Prostate gland (tissue), 2 donors: ENCODE results near the gene TSPAN33. TPM values are rescaled to one million over a fixed set of nuclear protein-coding genes. Genes with fewer than 3 reads are reported as not detected.

Experiments used
- DNase-seq: peaks from one replicate; pipeline ENCODE4 v3.0.0-alpha.2; 2019; ENCODE audit warnings: low spot score
- H3K27ac ChIP-seq, 2 donors: fragments of 200-600 bp; sonication (generic); 2 replicates each; pipeline ENCODE4 v1.5.1; 2017 to 2019
- H3K27me3 ChIP-seq: fragments of 200-600 bp; sonication (generic); replicated peaks from 2 replicates; pipeline ENCODE4 v1.5.1; 2019; ENCODE audit not compliant: insufficient read depth
- H3K36me3 ChIP-seq, 2 donors: fragments of 200-600 bp; sonication (generic); 1 replicate in 1 of 2; 2 replicates in 1 of 2; pipeline versions ENCODE4 v1.5.1 to v1.8.1; 2017 to 2019
- H3K4me1 ChIP-seq: fragments of 200-600 bp; sonication (generic); replicated peaks from 2 replicates; pipeline ENCODE4 v1.5.1; 2019
- H3K4me3 ChIP-seq, 2 donors: fragments of 200-600 bp; sonication (generic); 2 replicates each; pipeline ENCODE4 v1.5.1; 2017 to 2019
- H3K9me3 ChIP-seq: fragments of 200-600 bp; sonication (generic); 2 replicates; pipeline ENCODE4 v1.5.1; 2017
- POLR2A ChIP-seq: fragments of 450-650 bp; IDR thresholded peaks from one replicate; pipeline ENCODE4 v1.6.1; 2016; ENCODE audit warnings: antibody characterized with exemption, mild to moderate bottlenecking
- POLR2AphosphoS5 ChIP-seq: sonication (generic); formaldehyde crosslinking; IDR thresholded peaks from one replicate; pipeline ENCODE4 v1.6.1; 2017; ENCODE audit warnings: antibody characterized with exemption
- WGBS: methylation state at CpG from one replicate; pipeline ENCODE4 v1.1.5; 2018; 5-methylcytosine and 5-hydroxymethylcytosine counted together
- intact Hi-C: fragments of 100-400 bp; cut with DNase I; formaldehyde crosslinking; loops from one replicate; pipeline ENCODE4 v1.14.2; 2022
- total RNA-seq, 2 donors: library from RNA; depleted of rRNA; stranded (reverse); fragments of >200 nt; gene quantifications; one replicate each; pipeline ENCODE4 v1.1.0, GENCODE V29; 2016
- TF ChIP-seq, protein P1 (sequence below), 4 experiments: fragments of 200-600 bp in 2 of 4; fragments of 450-650 bp in 2 of 4; sonication (generic) in 2 of 4; IDR thresholded peaks; 1 replicate in 3 of 4; 2 replicates in 1 of 4; pipeline ENCODE4 v1.5.1; 2016 to 2019; ENCODE audit warnings: antibody characterized with exemption in 4 of 4, mild to moderate bottlenecking in 2 of 4, moderate library complexity in 2 of 4

Gene TSPAN33
- total RNA-seq, 2 donors from 2014 or later: 8.4 to 47.7 TPM

DNA sequence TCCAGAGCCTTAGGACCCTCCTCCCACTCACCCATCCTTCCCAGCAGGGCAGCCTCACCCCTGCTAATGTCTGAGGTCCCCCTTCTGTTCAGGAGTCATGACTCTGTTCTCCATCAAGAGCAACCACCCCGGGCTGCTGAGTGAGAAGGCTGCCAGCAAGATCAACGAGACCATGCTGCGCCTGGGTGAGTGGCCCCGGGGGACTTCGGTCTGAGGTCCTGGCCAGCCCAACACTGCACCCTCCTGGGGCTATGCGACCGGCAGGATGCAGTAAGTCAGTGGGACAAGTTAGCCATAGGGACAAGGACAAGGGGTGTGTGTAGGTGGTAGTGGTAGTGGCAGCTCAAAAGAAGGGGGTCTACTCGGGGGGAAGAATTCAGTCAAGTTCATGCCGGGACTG lies 64.2 kb downstream of the TSPAN33 start:
- Histone ChIP-seq H3K27me3 (no peaks in the 10 kb centered on the region), H3K4me3 (no peak overlapping the region), H3K36me3 (no peaks in the 10 kb centered on the region), H3K27ac (no peak overlapping the region), H3K9me3 (no peaks in the 10 kb centered on the region), H3K4me1 (no peaks in the 10 kb centered on the region)
- DNase-seq: no peak
- TF ChIP-seq POLR2A: no peak
- TF ChIP-seq POLR2AphosphoS5: no peak
- TF ChIP-seq, protein P1, sequence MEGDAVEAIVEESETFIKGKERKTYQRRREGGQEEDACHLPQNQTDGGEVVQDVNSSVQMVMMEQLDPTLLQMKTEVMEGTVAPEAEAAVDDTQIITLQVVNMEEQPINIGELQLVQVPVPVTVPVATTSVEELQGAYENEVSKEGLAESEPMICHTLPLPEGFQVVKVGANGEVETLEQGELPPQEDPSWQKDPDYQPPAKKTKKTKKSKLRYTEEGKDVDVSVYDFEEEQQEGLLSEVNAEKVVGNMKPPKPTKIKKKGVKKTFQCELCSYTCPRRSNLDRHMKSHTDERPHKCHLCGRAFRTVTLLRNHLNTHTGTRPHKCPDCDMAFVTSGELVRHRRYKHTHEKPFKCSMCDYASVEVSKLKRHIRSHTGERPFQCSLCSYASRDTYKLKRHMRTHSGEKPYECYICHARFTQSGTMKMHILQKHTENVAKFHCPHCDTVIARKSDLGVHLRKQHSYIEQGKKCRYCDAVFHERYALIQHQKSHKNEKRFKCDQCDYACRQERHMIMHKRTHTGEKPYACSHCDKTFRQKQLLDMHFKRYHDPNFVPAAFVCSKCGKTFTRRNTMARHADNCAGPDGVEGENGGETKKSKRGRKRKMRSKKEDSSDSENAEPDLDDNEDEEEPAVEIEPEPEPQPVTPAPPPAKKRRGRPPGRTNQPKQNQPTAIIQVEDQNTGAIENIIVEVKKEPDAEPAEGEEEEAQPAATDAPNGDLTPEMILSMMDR (IDR thresholded peaks at IDR 0.05): no peak
- WGBS: 69% methylated on average over 9 of the region's 9 CpGs
- intact Hi-C loops: no loop called here

DNA sequence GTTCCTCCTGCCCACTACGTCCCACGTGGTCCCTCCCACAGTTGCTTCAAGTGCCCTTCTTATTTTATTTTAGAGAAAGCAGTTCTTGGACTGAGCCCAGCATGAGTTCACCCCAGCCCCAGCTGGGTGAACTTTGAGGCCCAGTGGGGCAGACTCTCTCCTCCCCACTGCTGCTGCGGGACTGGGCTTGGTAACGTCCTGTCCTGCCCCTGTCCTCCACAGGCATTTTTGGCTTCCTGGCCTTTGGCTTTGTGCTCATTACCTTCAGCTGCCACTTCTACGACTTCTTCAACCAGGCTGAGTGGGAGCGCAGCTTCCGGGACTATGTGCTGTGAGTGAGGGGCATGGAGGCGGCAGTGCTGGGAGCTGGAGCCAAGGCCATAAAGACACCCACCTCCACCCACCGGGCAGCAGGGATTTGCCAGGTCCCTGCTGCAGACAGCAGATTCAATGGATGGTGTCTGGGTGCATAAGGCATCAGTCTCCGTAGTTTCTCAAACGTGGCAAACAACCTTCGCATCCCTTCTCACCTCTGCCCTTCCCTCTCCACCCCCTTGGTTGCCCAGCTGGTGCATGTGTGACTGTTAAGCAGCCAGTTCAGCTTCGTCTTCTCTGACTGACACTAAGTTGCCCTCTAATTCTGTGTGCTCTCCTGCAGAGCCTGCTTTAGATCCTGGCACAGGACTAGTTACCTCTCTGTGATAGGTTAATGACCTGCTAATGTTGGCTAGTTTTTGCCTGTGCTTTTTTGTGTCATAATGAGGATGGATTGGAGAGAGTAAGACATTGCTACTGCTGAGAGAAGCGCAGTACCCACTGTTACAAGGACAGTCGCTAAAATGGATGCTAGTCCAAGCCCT lies 64.8 kb downstream of the TSPAN33 start:
- 77% methylated on average over 15 of the region's 15 CpGs for WGBS
- no peaks in the 10 kb centered on the region for H3K4me1 ChIP-seq
- no peak overlapping the region for H3K4me3 ChIP-seq
- DNase-seq: no peak
- TF ChIP-seq, protein P1 (IDR thresholded peaks at IDR 0.05): no peak
- TF ChIP-seq POLR2AphosphoS5 (no peak), POLR2A (no peak)
- H3K27me3 ChIP-seq: no peaks in the 10 kb centered on the region
- H3K9me3 ChIP-seq: no peaks in the 10 kb centered on the region
- intact Hi-C loops: no loop called here
- H3K36me3 ChIP-seq: no peaks in the 10 kb centered on the region
- no peak overlapping the region for H3K27ac ChIP-seq

DNA sequence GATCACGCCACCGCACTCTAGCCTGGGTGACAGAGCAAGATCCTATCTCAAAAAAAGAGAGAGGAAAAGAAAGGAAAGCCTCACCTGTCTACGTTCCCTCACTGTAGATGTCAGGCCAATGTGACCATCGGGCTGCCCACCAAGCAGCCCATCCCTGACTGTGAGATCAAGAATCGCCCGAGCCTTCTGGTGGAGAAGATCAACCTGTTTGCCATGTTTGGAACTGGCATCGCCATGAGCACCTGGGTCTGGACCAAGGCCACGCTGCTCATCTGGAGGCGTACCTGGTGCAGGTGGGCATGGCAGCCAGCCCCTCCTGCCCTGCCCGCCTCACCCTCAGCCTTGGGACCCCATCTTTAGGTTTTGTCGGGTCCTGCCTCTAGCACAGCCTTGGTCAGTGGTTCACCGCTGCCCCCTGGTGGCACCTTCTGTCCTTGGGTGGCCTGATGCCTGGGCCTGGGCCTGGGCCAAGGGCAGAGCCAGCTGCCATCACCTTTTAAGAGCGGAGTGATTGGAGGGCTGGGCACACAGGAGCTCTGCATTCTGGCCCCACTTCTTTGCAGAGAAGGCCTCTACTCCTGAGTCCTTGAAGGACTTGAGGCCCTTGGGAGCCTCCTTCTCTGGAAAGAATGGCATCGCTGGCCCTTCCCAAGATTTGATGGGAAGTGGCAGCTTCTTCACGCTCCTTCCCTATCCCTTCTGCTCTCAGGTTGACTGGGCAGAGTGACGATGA lies 65.9 kb downstream of the TSPAN33 start:
- TF ChIP-seq POLR2AphosphoS5: peak; percentile 52
- no peak for TF ChIP-seq POLR2A
- TF ChIP-seq, protein P1 (IDR thresholded peaks at IDR 0.05): peak; percentile 52 to 94 (median 82)
- no peak overlapping the region for H3K27ac ChIP-seq
- H3K4me1 ChIP-seq: no peaks in the 10 kb centered on the region
- H3K27me3 ChIP-seq: no peaks in the 10 kb centered on the region
- intact Hi-C loops: loop anchor here (2.0 kb wide), 1 partner anchor 48 kb away; no protein-coding TSS in a partner anchor
- peak; percentile 65 for DNase-seq
- H3K9me3 ChIP-seq: no peaks in the 10 kb centered on the region
- H3K36me3 ChIP-seq: no peaks in the 10 kb centered on the region
- H3K4me3 ChIP-seq: no peak overlapping the region
- WGBS: 54% methylated on average over 16 of the region's 16 CpGs

DNA sequence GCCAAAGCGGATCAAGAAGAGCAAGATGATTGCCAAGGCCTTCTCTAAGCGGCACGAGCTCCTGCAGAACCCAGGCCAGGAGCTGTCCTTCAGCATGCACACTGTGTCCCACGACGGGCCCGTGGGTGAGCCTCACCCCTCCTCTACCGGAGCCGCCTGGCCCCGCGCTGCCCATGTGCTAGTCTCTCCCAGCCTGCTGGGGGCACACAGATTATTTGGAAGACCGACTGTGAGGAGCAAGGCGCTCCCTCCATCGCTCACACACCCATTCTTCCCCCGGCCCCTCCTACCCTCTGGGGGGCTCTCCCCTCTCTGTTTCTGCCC lies 66.4 kb downstream of the TSPAN33 start:
- no peaks in the 10 kb centered on the region for H3K27me3 ChIP-seq
- intact Hi-C loops: loop anchor here (2.0 kb wide), 1 partner anchor 48 kb away; no protein-coding TSS in a partner anchor
- H3K4me1 ChIP-seq: no peaks in the 10 kb centered on the region
- H3K36me3 ChIP-seq: no peaks in the 10 kb centered on the region
- H3K27ac ChIP-seq: no peak overlapping the region
- no peaks in the 10 kb centered on the region for H3K9me3 ChIP-seq
- DNase-seq: no peak
- WGBS: 77% methylated on average over 14 of the region's 14 CpGs
- TF ChIP-seq, protein P1 (IDR thresholded peaks at IDR 0.05): no peak
- TF ChIP-seq POLR2A (no peak), POLR2AphosphoS5 (no peak)
- no peak overlapping the region for H3K4me3 ChIP-seq
